ENCODE results near the gene NRCAM.

DNA sequence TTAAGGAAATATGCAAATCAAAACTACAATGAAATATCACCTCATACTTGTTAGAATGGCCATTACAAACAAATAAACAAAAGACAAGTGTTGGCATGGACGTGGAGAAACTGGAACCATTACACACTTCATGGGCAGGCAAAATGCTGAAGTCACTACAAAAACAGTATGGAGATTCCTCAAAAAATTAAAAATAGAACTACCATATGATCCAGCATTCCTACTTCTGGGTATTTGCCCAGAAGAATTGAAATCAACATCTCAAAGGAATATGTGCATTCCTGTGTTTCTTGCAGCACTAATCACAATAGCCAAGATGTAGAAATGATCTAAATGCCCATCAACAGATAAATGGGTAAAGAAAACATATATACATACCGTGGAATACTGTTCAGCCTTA lies 83.6 kb downstream of the NRCAM start:
- no peak for TF ChIP-seq ATAD3A (CRISPR knock-in tag; IDR thresholded peaks at IDR 0.05)
- TF ChIP-seq, protein P1, sequence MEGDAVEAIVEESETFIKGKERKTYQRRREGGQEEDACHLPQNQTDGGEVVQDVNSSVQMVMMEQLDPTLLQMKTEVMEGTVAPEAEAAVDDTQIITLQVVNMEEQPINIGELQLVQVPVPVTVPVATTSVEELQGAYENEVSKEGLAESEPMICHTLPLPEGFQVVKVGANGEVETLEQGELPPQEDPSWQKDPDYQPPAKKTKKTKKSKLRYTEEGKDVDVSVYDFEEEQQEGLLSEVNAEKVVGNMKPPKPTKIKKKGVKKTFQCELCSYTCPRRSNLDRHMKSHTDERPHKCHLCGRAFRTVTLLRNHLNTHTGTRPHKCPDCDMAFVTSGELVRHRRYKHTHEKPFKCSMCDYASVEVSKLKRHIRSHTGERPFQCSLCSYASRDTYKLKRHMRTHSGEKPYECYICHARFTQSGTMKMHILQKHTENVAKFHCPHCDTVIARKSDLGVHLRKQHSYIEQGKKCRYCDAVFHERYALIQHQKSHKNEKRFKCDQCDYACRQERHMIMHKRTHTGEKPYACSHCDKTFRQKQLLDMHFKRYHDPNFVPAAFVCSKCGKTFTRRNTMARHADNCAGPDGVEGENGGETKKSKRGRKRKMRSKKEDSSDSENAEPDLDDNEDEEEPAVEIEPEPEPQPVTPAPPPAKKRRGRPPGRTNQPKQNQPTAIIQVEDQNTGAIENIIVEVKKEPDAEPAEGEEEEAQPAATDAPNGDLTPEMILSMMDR (CRISPR knock-in tag; IDR thresholded peaks at IDR 0.05) = no peak

Data from HepG2 (cell line).